Endothelial cell of umbilical vein (primary cell): ENCODE results near the gene SLC22A23. TPM values are rescaled to one million over a fixed set of nuclear protein-coding genes. Genes with fewer than 3 reads are reported as not detected.

Experiments
- BruUV-seq: library from RNA; stranded (reverse); fragments of 400-500 nt; replicated peaks from 2 replicates; lab custom pipeline; 2021; lab: Mats Ljungman, UMichigan
- CTCF ChIA-PET: fragments of 300-600, 350-600 bp; sonication (Branson Sonifier 250); formaldehyde crosslinking; loops from one replicate; lab custom pipeline; 2021; ENCODE audit warnings: antibody characterized with exemption, inconsistent platforms; lab: Charles Lee
- POLR2A ChIA-PET: fragments of 300-600, 350-600 bp; sonication (Branson Sonifier 250); formaldehyde crosslinking; loops from one replicate; lab custom pipeline; 2021; ENCODE audit warnings: antibody characterized with exemption, inconsistent platforms; lab: Charles Lee
- DNase-seq: peaks from one replicate; pipeline ENCODE4 v3.0.0-alpha.2; 2011; ENCODE audit warnings: low read depth, low spot score
- FAIRE-seq: peaks from 2 replicates; lab custom pipeline; 2011; peaks lifted over from hg19 to GRCh38; lab: Jason Lieb, UNC
- H2AFZ ChIP-seq: 2 replicates; pipeline ENCODE4 v1.6.0; 2012; ENCODE audit warnings: low read depth, low read length, control low read depth, inconsistent platforms
- H3K27ac ChIP-seq: 2 replicates; pipeline ENCODE4 v1.5.1; 2011; ENCODE audit warnings: low read depth, mild to moderate bottlenecking, control low read depth, low read length, moderate library complexity; ENCODE audit not compliant: insufficient read depth
- H3K27me3 ChIP-seq, 2 experiments: 2 replicates each; pipeline versions ENCODE4 v1.6.0 to v1.6.1; 2011; ENCODE audit warnings: low read length in 2 of 2, mixed read lengths in 1 of 2; ENCODE audit not compliant: control insufficient read depth in 2 of 2, insufficient read depth in 2 of 2
- H3K36me3 ChIP-seq, 2 experiments: 2 replicates in 1 of 2; 3 replicates in 1 of 2; pipeline ENCODE4 v1.5.1; 2011; ENCODE audit warnings: low read length in 2 of 2, mild to moderate bottlenecking in 1 of 2, moderate library complexity in 1 of 2; ENCODE audit not compliant: control insufficient read depth in 2 of 2, insufficient read depth in 2 of 2; ENCODE audit errors: extremely low read depth in 1 of 2
- H3K4me1 ChIP-seq: 3 replicates; pipeline ENCODE4 v1.5.1; 2011; ENCODE audit warnings: mild to moderate bottlenecking, low read length; ENCODE audit not compliant: control insufficient read depth, insufficient read depth; ENCODE audit errors: extremely low read depth
- H3K4me2 ChIP-seq: 2 replicates; pipeline ENCODE4 v1.6.1; 2011; ENCODE audit warnings: low read length, control low read depth, mixed read lengths; ENCODE audit not compliant: insufficient read depth
- H3K4me3 ChIP-seq, 3 experiments: fragments of 200-600 bp in 1 of 3; sonication (generic), shearing (Covaris generic) in 1 of 3; replicated peaks in 1 of 3; 2 replicates each; pipeline ENCODE4 v1.5.1; 2011 to 2016; ENCODE audit warnings: control low read depth in 3 of 3, low read length in 3 of 3, mild to moderate bottlenecking in 2 of 3, inconsistent platforms in 1 of 3, low read depth in 1 of 3, moderate library complexity in 1 of 3; ENCODE audit not compliant: insufficient read depth in 1 of 3
- H3K79me2 ChIP-seq: 2 replicates; pipeline ENCODE4 v1.6.0; 2012; ENCODE audit warnings: low read length, inconsistent platforms; ENCODE audit not compliant: control insufficient read depth, insufficient read depth
- H3K9ac ChIP-seq: replicated peaks from 2 replicates; pipeline ENCODE3; 2011; ENCODE audit warnings: low read length, control low read depth; ENCODE audit not compliant: insufficient read depth; ENCODE audit errors: extremely low read depth
- H3K9me1 ChIP-seq: replicated peaks from 3 replicates; pipeline ENCODE4 v1.6.0; 2011; ENCODE audit warnings: mild to moderate bottlenecking, low read length; ENCODE audit not compliant: control insufficient read depth, insufficient read depth; ENCODE audit errors: extremely low read depth
- H3K9me3 ChIP-seq: replicated peaks from 2 replicates; pipeline ENCODE4 v1.5.1; 2012; ENCODE audit warnings: low read length, inconsistent platforms; ENCODE audit not compliant: control insufficient read depth, insufficient read depth
- H4K20me1 ChIP-seq: replicated peaks from 2 replicates; pipeline ENCODE3; 2011; ENCODE audit warnings: mild to moderate bottlenecking, low read length; ENCODE audit not compliant: control insufficient read depth, insufficient read depth; ENCODE audit errors: extremely low read depth
- EZH2 ChIP-seq: IDR thresholded peaks from 2 replicates; pipeline ENCODE4 v1.6.1; 2012; ENCODE audit warnings: borderline replicate concordance, low read depth, mild to moderate bottlenecking, moderate library complexity, low read length, inconsistent platforms; ENCODE audit not compliant: severe bottlenecking
- FOS ChIP-seq: IDR thresholded peaks from 2 replicates; pipeline ENCODE4 v1.6.1; 2011; ENCODE audit warnings: mild to moderate bottlenecking, low read length, moderate library complexity, borderline replicate concordance; ENCODE audit not compliant: insufficient read depth
- GATA2 ChIP-seq: IDR thresholded peaks from 2 replicates; pipeline ENCODE4 v1.7.0; 2011; ENCODE audit warnings: low read depth, mild to moderate bottlenecking, moderate library complexity, mixed read lengths, low read length; ENCODE audit not compliant: insufficient read length, insufficient read depth
- JUN ChIP-seq: IDR thresholded peaks from 2 replicates; pipeline ENCODE4 v1.6.1; 2011; ENCODE audit warnings: borderline replicate concordance, low read depth; ENCODE audit not compliant: insufficient read length, insufficient read depth
- MYC ChIP-seq: IDR thresholded peaks from one replicate; pipeline ENCODE4 v1.6.1; 2011; ENCODE audit warnings: mild to moderate bottlenecking, low read depth, low read length
- POLR2A ChIP-seq: IDR thresholded peaks from 2 replicates; pipeline ENCODE4 v1.6.1; 2012; ENCODE audit warnings: low read depth, mild to moderate bottlenecking, control low read depth, low read length
- POLR2AphosphoS5 ChIP-seq: IDR thresholded peaks from 2 replicates; pipeline ENCODE4 v1.6.1; 2012; ENCODE audit warnings: low read depth, mild to moderate bottlenecking, control low read depth, low read length, moderate library complexity; ENCODE audit not compliant: insufficient read depth
- dilution Hi-C: fragments of 300-500 bp; cut with MboI; formaldehyde crosslinking; loops from one replicate; pipeline ENCODE4 v1.15.0; 2019; ENCODE audit warnings: low sequenced_read_pairs; ENCODE audit not compliant: extremely low pct_ligation_motif_present
- intact Hi-C: fragments of 100-400 bp; cut with micrococcal nuclease; formaldehyde crosslinking; loops from one replicate; pipeline ENCODE4 v1.10.0; 2022
- polyA plus RNA-seq, 4 experiments: library from polyadenylated mRNA; depleted of rRNA in 3 of 4; stranded (reverse) in 3 of 4; unstranded in 1 of 4; fragments of >200 nt; gene quantifications; 2 replicates each; pipeline versions ENCODE4 v1.2.1 to v1.2.3, GENCODE V29; 2011 to 2012; ENCODE audit warnings: missing spikeins in 1 of 4
- total RNA-seq: library from RNA; stranded (reverse); gene quantifications from 2 replicates; pipeline ENCODE4 v1.2.3, GENCODE V29; 2021
- TF ChIP-seq, protein P1 (sequence below), 2 donors: IDR thresholded peaks; 1 replicate in 1 of 2; 2 replicates in 1 of 2; pipeline ENCODE4 v1.5.1; 2011; ENCODE audit warnings: low read length in 2 of 2, mild to moderate bottlenecking in 2 of 2, moderate library complexity in 2 of 2, control low read depth in 1 of 2, inconsistent platforms in 1 of 2, low read depth in 1 of 2; ENCODE audit not compliant: insufficient read depth in 1 of 2; ENCODE audit errors: extremely low read depth in 1 of 2
- TF ChIP-seq, protein P2 (sequence below): IDR thresholded peaks from 2 replicates; pipeline ENCODE4 v1.6.1; 2011; ENCODE audit not compliant: insufficient read depth, insufficient read length

The SLC22A23 gene
- total and polyA plus RNA-seq, 2 donors (not counting 3 experiments of a cell fraction or from before 2014, with no cell fraction given): 4.2 to 14.3 TPM

DNA sequence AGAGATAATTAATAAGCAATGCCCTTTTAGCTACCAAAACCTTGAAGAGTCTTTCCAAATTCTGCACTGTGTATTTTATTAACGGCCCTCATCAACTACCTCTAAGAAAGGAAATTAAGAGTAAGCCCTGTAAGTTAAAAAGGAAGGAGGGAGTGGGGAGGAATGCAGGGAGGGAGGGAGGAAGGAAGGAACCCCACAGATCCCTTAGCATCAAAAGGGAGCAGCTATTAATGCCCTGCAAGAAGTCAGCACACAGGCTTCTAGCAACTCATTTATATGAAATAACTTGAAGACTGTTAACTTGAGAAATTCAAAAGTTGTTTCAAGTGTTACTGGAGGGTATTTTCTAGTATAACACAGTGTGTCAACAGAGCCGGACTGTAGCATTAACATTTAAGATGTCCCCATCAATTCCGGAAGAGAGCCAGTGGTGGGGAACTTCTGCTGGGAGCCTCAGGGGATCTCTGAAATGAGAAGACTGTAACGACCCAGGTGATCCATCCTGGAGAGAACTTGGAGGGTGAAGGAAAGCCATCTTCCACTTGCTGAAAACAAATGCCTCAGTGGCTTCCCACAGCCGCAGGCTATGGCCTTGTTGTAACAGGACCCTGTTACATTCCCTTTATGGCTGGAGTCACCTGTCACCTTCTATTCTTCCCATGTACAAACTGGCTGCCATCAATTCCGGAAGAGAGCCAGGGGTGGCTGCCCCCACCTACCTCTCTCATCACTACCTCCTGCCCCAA is 33.2 kb downstream of the SLC22A23 start:
- dilution Hi-C loops: no loop called here
- Histone ChIP-seq H3K9me3 (no peaks in the 10 kb centered on the region), H3K4me1 (peaks cover 20% of the 10 kb centered on the region), H3K79me2 (no peaks in the 10 kb centered on the region), H3K27me3 (no peaks in the 10 kb centered on the region), H4K20me1 (no peaks in the 10 kb centered on the region), H3K9me1 (no peaks in the 10 kb centered on the region), H3K27ac (no peak overlapping the region), H3K4me2 (no peak overlapping the region), H3K9ac (no peak overlapping the region), H3K4me3 (no peak overlapping the region), H3K36me3 (no peaks in the 10 kb centered on the region), H2AFZ (no peak overlapping the region)
- CTCF ChIA-PET: interaction anchor here (1.2 to 2.3 kb wide), 2 partner anchors 8 to 13 kb away, joined by 3 to 25 read pairs; no protein-coding TSS in a partner anchor
- POLR2A ChIA-PET: no interaction called here
- FAIRE-seq: no peak
- intact Hi-C loops: no loop called here
- BruUV-seq: no TSS peak
- DNase-seq: no peak
- TF ChIP-seq GATA2 (no peak), EZH2 (no peak), POLR2A (no peak), JUN (no peak), POLR2AphosphoS5 (no peak), MYC (no peak), FOS (no peak)
- TF ChIP-seq, protein P1, sequence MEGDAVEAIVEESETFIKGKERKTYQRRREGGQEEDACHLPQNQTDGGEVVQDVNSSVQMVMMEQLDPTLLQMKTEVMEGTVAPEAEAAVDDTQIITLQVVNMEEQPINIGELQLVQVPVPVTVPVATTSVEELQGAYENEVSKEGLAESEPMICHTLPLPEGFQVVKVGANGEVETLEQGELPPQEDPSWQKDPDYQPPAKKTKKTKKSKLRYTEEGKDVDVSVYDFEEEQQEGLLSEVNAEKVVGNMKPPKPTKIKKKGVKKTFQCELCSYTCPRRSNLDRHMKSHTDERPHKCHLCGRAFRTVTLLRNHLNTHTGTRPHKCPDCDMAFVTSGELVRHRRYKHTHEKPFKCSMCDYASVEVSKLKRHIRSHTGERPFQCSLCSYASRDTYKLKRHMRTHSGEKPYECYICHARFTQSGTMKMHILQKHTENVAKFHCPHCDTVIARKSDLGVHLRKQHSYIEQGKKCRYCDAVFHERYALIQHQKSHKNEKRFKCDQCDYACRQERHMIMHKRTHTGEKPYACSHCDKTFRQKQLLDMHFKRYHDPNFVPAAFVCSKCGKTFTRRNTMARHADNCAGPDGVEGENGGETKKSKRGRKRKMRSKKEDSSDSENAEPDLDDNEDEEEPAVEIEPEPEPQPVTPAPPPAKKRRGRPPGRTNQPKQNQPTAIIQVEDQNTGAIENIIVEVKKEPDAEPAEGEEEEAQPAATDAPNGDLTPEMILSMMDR (IDR thresholded peaks at IDR 0.05; ENCODE audit: extremely low read depth in 1 of 2, insufficient read depth in 1 of 2, low read depth in 1 of 2, low read length in 2 of 2): no peak
- TF ChIP-seq, protein P2, sequence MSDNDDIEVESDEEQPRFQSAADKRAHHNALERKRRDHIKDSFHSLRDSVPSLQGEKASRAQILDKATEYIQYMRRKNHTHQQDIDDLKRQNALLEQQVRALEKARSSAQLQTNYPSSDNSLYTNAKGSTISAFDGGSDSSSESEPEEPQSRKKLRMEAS: no peak
